Astrocyte (in vitro differentiated cells and primary cell): Measurements from ENCODE around the gene TNFRSF18. TPM values are rescaled to one million over a fixed set of nuclear protein-coding genes. Genes with fewer than 3 reads are reported as not detected.

Source experiments
- DNase-seq: peaks from one replicate; pipeline ENCODE4 v3.0.0-alpha.2; 2010; ENCODE audit warnings: low read depth
- FAIRE-seq: peaks from 2 replicates; lab custom pipeline; 2011; peaks lifted over from hg19 to GRCh38; lab: Jason Lieb, UNC
- H2AFZ ChIP-seq: 2 replicates; pipeline ENCODE4 v1.6.0; 2012; ENCODE audit warnings: low read depth, low read length, inconsistent platforms
- H3K27ac ChIP-seq: 2 replicates; pipeline ENCODE4 v1.5.1; 2011; ENCODE audit warnings: low read depth, low read length, inconsistent platforms
- H3K27me3 ChIP-seq: 2 replicates; pipeline ENCODE4 v1.6.0; 2011; ENCODE audit warnings: low read length, inconsistent platforms; ENCODE audit not compliant: insufficient read depth
- H3K36me3 ChIP-seq: 2 replicates; pipeline ENCODE4 v1.5.1; 2011; ENCODE audit warnings: low read length, inconsistent platforms; ENCODE audit not compliant: insufficient read depth
- H3K4me1 ChIP-seq: 2 replicates; pipeline ENCODE4 v1.5.1; 2011; ENCODE audit warnings: low read length, inconsistent platforms; ENCODE audit not compliant: insufficient read depth
- H3K4me2 ChIP-seq: 2 replicates; pipeline ENCODE4 v1.6.0; 2012; ENCODE audit warnings: low read length, inconsistent platforms
- H3K4me3 ChIP-seq: 2 replicates; pipeline ENCODE4 v1.5.1; 2011; ENCODE audit warnings: low read depth, mild to moderate bottlenecking, low read length, inconsistent platforms; ENCODE audit not compliant: insufficient read depth
- H3K79me2 ChIP-seq: 2 replicates; pipeline ENCODE4 v1.6.0; 2012; ENCODE audit warnings: mild to moderate bottlenecking, low read length, inconsistent platforms; ENCODE audit not compliant: insufficient read depth
- H3K9ac ChIP-seq: 2 replicates; pipeline ENCODE4 v1.6.0; 2012; ENCODE audit warnings: mild to moderate bottlenecking, low read length, inconsistent platforms
- H3K9me3 ChIP-seq: 2 replicates; pipeline ENCODE4 v1.5.1; 2012; ENCODE audit warnings: low read depth, mild to moderate bottlenecking, low read length, inconsistent platforms; ENCODE audit not compliant: insufficient read depth
- H4K20me1 ChIP-seq: 2 replicates; pipeline ENCODE4 v1.6.0; 2012; ENCODE audit warnings: low read length, inconsistent platforms; ENCODE audit not compliant: insufficient read depth
- H3K27ac Mint-ChIP-seq: one replicate; pipeline ENCODE4 v1.8.0; 2021; ENCODE audit warnings: mild to moderate bottlenecking, mixed read lengths; ENCODE audit not compliant: unreplicated experiment
- H3K27me3 Mint-ChIP-seq: one replicate; pipeline ENCODE4 v1.8.0; 2021; ENCODE audit warnings: low read depth, mixed read lengths; ENCODE audit not compliant: unreplicated experiment
- H3K36me3 Mint-ChIP-seq: one replicate; pipeline ENCODE4 v1.8.0; 2021; ENCODE audit warnings: low read depth, mixed read lengths; ENCODE audit not compliant: unreplicated experiment
- H3K4me1 Mint-ChIP-seq: one replicate; pipeline ENCODE4 v1.8.0; 2021; ENCODE audit warnings: low read depth, mixed read lengths; ENCODE audit not compliant: unreplicated experiment
- H3K4me3 Mint-ChIP-seq: one replicate; pipeline ENCODE4 v1.8.0; 2021; ENCODE audit warnings: mild to moderate bottlenecking, moderate library complexity, mixed read lengths; ENCODE audit not compliant: unreplicated experiment
- H3K9me3 Mint-ChIP-seq: one replicate; pipeline ENCODE4 v1.8.0; 2021; ENCODE audit warnings: mild to moderate bottlenecking, mixed read lengths; ENCODE audit not compliant: unreplicated experiment
- EZH2 ChIP-seq: IDR thresholded peaks from 2 replicates; pipeline ENCODE4 v1.6.1; 2012; ENCODE audit warnings: mild to moderate bottlenecking, low read length, inconsistent platforms; ENCODE audit not compliant: insufficient read depth
- total RNA-seq: library from RNA; stranded (reverse); gene quantifications from 2 replicates; pipeline ENCODE4 v1.2.1, GENCODE V29; 2021
- TF ChIP-seq, protein P1 (sequence below): IDR thresholded peaks from 2 replicates; pipeline ENCODE4 v1.5.1; 2011; ENCODE audit warnings: low read depth, mild to moderate bottlenecking, inconsistent platforms, low read length, moderate library complexity; ENCODE audit not compliant: insufficient read depth

Gene TNFRSF18
- total RNA-seq, 1 donor from 2014 or later, result 0.66 TPM

DNA sequence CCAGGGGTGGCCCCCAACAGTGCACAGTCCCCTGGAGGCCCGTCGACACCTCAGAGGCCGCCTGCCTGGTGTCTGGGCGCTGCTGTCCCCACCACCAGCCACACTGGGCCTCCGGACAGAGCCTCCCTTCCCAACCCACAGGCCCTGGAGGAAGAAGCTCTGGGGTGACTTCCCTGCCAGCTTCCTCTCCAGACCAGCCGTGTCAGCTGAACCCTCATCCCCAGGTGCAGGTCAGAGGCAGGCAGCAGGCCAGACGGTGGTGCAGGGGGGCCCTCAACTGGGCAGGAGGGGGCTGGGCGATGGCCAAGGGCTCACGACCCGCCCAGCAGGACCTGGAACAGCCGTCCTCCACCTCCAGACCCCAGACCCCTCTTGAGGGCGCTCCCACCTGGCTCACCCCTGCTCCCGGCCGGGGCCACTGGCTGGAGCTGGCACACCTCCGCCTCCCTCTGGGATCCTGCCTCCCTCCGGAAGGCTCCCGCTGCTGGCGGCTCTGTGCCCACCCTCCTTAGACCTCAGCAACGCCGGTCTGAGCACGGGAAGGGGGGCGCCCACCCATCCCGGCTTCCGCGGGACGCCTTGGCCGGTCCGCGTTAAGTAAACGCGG, 520 bp downstream of the TNFRSF18 start:
- no peaks in the 10 kb centered on the region for H3K9me3 Mint-ChIP-seq
- Histone ChIP-seq H3K9me3 (no peaks in the 10 kb centered on the region), H3K4me1 (peaks cover 27% of the 10 kb centered on the region), H3K27me3 (peaks cover 3% of the 10 kb centered on the region), H3K27ac (no peak overlapping the region), H3K79me2 (no peaks in the 10 kb centered on the region), H3K9ac (no peak overlapping the region), H3K36me3 (no peaks in the 10 kb centered on the region), H4K20me1 (no peaks in the 10 kb centered on the region), H3K4me3 (peak overlapping the region; percentile 5), H2AFZ (peak overlapping the region; percentile 60), H3K4me2 (peak overlapping the region; percentile 73)
- peaks cover 5% of the 10 kb centered on the region for H3K4me1 Mint-ChIP-seq
- no peak overlapping the region for H3K4me3 Mint-ChIP-seq
- no peak for TF ChIP-seq EZH2
- TF ChIP-seq, protein P1, sequence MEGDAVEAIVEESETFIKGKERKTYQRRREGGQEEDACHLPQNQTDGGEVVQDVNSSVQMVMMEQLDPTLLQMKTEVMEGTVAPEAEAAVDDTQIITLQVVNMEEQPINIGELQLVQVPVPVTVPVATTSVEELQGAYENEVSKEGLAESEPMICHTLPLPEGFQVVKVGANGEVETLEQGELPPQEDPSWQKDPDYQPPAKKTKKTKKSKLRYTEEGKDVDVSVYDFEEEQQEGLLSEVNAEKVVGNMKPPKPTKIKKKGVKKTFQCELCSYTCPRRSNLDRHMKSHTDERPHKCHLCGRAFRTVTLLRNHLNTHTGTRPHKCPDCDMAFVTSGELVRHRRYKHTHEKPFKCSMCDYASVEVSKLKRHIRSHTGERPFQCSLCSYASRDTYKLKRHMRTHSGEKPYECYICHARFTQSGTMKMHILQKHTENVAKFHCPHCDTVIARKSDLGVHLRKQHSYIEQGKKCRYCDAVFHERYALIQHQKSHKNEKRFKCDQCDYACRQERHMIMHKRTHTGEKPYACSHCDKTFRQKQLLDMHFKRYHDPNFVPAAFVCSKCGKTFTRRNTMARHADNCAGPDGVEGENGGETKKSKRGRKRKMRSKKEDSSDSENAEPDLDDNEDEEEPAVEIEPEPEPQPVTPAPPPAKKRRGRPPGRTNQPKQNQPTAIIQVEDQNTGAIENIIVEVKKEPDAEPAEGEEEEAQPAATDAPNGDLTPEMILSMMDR, result no peak
- no peak overlapping the region for H3K27ac Mint-ChIP-seq
- FAIRE-seq, result no peak
- no peaks in the 10 kb centered on the region for H3K36me3 Mint-ChIP-seq
- no peak for DNase-seq
- peaks cover 2% of the 10 kb centered on the region for H3K27me3 Mint-ChIP-seq

DNA sequence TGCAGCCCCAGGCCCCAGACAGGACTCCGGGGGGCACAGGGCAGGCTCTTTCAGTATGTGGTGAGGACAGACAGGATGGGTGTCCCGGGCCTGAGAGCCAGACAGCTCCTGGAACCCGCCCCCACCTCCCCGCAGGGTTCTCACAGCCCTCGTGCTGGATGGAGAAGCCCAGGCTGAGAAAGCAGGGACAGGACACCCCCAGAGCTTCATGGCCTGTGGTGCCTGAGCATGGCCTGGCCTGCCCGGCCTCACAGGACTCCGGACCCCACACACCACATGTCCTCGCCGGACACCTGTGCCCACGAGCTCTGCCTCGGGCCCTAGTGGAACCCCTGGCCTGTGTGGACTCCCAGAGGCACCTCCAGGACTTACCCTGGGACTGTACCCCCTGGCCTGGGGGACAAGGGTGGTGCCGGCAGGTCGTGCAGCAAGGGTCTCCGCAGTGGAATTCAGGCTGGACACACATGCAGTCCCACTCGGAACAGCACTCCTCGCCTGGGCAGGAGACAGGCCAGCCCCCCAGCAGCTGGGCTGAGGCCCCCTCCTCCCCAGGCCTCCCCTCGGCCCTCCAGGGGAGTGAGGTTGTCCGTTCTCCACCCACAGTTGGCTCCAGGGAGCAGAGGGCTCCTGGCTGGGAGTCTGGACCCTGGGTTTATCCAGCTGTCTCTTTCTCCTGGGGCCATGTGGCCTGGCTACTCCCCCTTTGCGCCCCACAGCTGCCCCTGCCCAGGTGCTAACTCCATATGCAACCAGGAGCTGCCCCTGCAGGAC, 1.2 kb downstream of the TNFRSF18 start:
- Mint-ChIP-seq H3K27ac (no peak overlapping the region), H3K4me3 (no peak overlapping the region), H3K27me3 (peaks cover 2% of the 10 kb centered on the region), H3K4me1 (peaks cover 5% of the 10 kb centered on the region), H3K36me3 (no peaks in the 10 kb centered on the region), H3K9me3 (no peaks in the 10 kb centered on the region)
- H3K9me3 ChIP-seq, result no peaks in the 10 kb centered on the region
- no peaks in the 10 kb centered on the region for H3K79me2 ChIP-seq
- H3K36me3 ChIP-seq, result no peaks in the 10 kb centered on the region
- no peak overlapping the region for H3K27ac ChIP-seq
- H3K27me3 ChIP-seq, result peaks cover 3% of the 10 kb centered on the region
- H3K9ac ChIP-seq, result no peak overlapping the region
- no peak overlapping the region for H3K4me2 ChIP-seq
- H4K20me1 ChIP-seq, result no peaks in the 10 kb centered on the region
- DNase-seq, result no peak
- no peak overlapping the region for H2AFZ ChIP-seq
- no peak for TF ChIP-seq EZH2
- TF ChIP-seq, protein P1, result no peak
- H3K4me3 ChIP-seq, result no peak overlapping the region
- no peak for FAIRE-seq
- peaks cover 27% of the 10 kb centered on the region for H3K4me1 ChIP-seq

- H3K9ac ChIP-seq, result no peak overlapping the region
- H3K9me3 Mint-ChIP-seq, result no peaks in the 10 kb centered on the region
- no peaks in the 10 kb centered on the region for H3K36me3 Mint-ChIP-seq
- TF ChIP-seq EZH2, result no peak
- TF ChIP-seq, protein P1, result no peak
- no peak overlapping the region for H3K27ac Mint-ChIP-seq
- no peak overlapping the region for H3K27ac ChIP-seq
- no peak for DNase-seq
- peaks cover 3% of the 10 kb centered on the region for H3K27me3 ChIP-seq
- no peak for FAIRE-seq
- no peak overlapping the region for H2AFZ ChIP-seq
- H3K4me1 ChIP-seq, result peaks cover 27% of the 10 kb centered on the region
- H3K36me3 ChIP-seq, result no peaks in the 10 kb centered on the region
- no peak overlapping the region for H3K4me3 ChIP-seq
- no peaks in the 10 kb centered on the region for H3K9me3 ChIP-seq
- no peak overlapping the region for H3K4me2 ChIP-seq
- no peaks in the 10 kb centered on the region for H3K79me2 ChIP-seq
- H3K27me3 Mint-ChIP-seq, result peaks cover 6% of the 10 kb centered on the region
- H3K4me3 Mint-ChIP-seq, result no peak overlapping the region
- H4K20me1 ChIP-seq, result no peaks in the 10 kb centered on the region
- peaks cover 5% of the 10 kb centered on the region for H3K4me1 Mint-ChIP-seq
Observed at GRCh38 chr1:1204425-1204920, 1.9 kb downstream of the TNFRSF18 start.
